GM06990 (cell line): ENCODE results near the gene ADCYAP1.

ENCODE experiments used
- DNase-seq: peaks from one replicate; pipeline ENCODE4 v3.0.0-alpha.2; 2011; ENCODE audit not compliant: insufficient read length; ENCODE audit errors: extremely low read depth
- H3K27me3 ChIP-seq: replicated peaks from 2 replicates; pipeline ENCODE4 v1.6.0; 2011; ENCODE audit warnings: low read length; ENCODE audit not compliant: control insufficient read depth, insufficient read depth
- H3K36me3 ChIP-seq: 2 replicates; pipeline ENCODE4 v1.5.1; 2011; ENCODE audit warnings: low read length; ENCODE audit not compliant: control insufficient read depth, insufficient read depth
- H3K4me3 ChIP-seq: replicated peaks from 2 replicates; pipeline ENCODE4 v1.5.1; 2011; ENCODE audit warnings: low read depth, mild to moderate bottlenecking, control low read depth, low read length
- CTCF ChIP-seq: IDR thresholded peaks from 2 replicates; pipeline ENCODE4 v1.5.1; 2011; ENCODE audit warnings: low read length, control low read depth, mild to moderate bottlenecking, inconsistent platforms; ENCODE audit not compliant: insufficient read depth, poor library complexity, severe bottlenecking

Gene ADCYAP1

GRCh38 chr18:907115-907884 lies 2.6 kb downstream of the ADCYAP1 start:
- H3K4me3 ChIP-seq: no peak overlapping the region
- TF ChIP-seq CTCF: no peak
- DNase-seq: no peak
- no peaks in the 10 kb centered on the region for H3K27me3 ChIP-seq
- H3K36me3 ChIP-seq: no peaks in the 10 kb centered on the region

GRCh38 chr18:907885-908757 lies 3.5 kb downstream of the ADCYAP1 start:
- no peak for TF ChIP-seq CTCF
- DNase-seq: no peak
- Histone ChIP-seq H3K4me3 (no peak overlapping the region), H3K27me3 (no peaks in the 10 kb centered on the region), H3K36me3 (no peaks in the 10 kb centered on the region)

- no peak for DNase-seq
- no peaks in the 10 kb centered on the region for H3K36me3 ChIP-seq
- no peak for TF ChIP-seq CTCF
- no peak overlapping the region for H3K4me3 ChIP-seq
- no peaks in the 10 kb centered on the region for H3K27me3 ChIP-seq
Measured at GRCh38 chr18:908758-909724, 4.4 kb downstream of the ADCYAP1 start.

GRCh38 chr18:910247-910646 lies 5.6 kb downstream of the ADCYAP1 start:
- no peak overlapping the region for H3K4me3 ChIP-seq
- no peak for TF ChIP-seq CTCF
- DNase-seq: no peak
- H3K36me3 ChIP-seq: no peaks in the 10 kb centered on the region
- no peaks in the 10 kb centered on the region for H3K27me3 ChIP-seq

- H3K36me3 ChIP-seq: no peaks in the 10 kb centered on the region
- no peaks in the 10 kb centered on the region for H3K27me3 ChIP-seq
- DNase-seq: no peak
- H3K4me3 ChIP-seq: no peak overlapping the region
- TF ChIP-seq CTCF: no peak
Measured at GRCh38 chr18:911025-911424, 6.4 kb downstream of the ADCYAP1 start.
